PC-9 (cell line): ENCODE results near the gene CLCN1.

Source experiments
- EZH2 ChIP-seq: fragments of 200-600 bp; sonication (generic); IDR thresholded peaks from 2 replicates; pipeline ENCODE4 v1.8.0; 2017; ENCODE audit warnings: antibody characterized with exemption, low read depth
- TF ChIP-seq, protein P1 (sequence below): fragments of 200-600 bp; sonication (generic); conservative IDR thresholded peaks from 2 replicates; pipeline ENCODE4 v1.6.1; 2017; ENCODE audit warnings: mixed run types, antibody characterized with exemption, mild to moderate bottlenecking, moderate library complexity

DNA sequence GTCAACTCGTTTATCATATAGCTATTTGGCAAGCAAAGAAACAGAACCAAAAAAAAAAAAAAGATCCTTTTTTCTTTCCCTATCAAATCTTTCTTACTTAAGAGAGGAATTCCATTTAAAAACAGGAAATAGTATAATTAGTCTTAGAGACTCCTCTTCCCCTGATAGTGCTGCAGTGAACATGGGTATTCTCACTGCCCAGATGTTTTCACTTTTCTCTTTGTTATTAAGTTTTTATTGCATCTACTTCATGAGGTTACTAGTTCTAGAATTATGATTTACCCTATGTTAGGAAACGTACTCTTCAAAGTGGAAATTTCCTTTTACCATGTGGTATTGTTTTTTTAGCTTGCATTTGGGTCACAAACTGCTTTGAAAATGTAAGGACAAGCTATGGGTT, 19.2 kb upstream of the CLCN1 start:
- TF ChIP-seq, protein P1, sequence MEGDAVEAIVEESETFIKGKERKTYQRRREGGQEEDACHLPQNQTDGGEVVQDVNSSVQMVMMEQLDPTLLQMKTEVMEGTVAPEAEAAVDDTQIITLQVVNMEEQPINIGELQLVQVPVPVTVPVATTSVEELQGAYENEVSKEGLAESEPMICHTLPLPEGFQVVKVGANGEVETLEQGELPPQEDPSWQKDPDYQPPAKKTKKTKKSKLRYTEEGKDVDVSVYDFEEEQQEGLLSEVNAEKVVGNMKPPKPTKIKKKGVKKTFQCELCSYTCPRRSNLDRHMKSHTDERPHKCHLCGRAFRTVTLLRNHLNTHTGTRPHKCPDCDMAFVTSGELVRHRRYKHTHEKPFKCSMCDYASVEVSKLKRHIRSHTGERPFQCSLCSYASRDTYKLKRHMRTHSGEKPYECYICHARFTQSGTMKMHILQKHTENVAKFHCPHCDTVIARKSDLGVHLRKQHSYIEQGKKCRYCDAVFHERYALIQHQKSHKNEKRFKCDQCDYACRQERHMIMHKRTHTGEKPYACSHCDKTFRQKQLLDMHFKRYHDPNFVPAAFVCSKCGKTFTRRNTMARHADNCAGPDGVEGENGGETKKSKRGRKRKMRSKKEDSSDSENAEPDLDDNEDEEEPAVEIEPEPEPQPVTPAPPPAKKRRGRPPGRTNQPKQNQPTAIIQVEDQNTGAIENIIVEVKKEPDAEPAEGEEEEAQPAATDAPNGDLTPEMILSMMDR: no peak
- TF ChIP-seq EZH2: no peak
